H9 (cell line): ENCODE measurements around the gene DBF4. TPM values are rescaled to one million over a fixed set of nuclear protein-coding genes. Genes with fewer than 3 reads are reported as not detected.
"Not testable (repeated sequence)": the region's sequence is repeated elsewhere in the genome, so short reads cannot be mapped to it uniquely, and the experiment has no call there.

Experiments
- DNase-seq: peaks from one replicate; pipeline ENCODE4 v3.0.0-alpha.2; 2017
- H2AFZ ChIP-seq: one replicate; pipeline ENCODE4 v1.6.1; 2013; ENCODE audit warnings: mild to moderate bottlenecking, low read length, control low read depth, moderate library complexity
- H2AK5ac ChIP-seq: 2 replicates; pipeline ENCODE4 v1.6.1; 2013; ENCODE audit warnings: low read length, control low read depth, mixed read lengths; ENCODE audit not compliant: insufficient read length
- H2BK120ac ChIP-seq: one replicate; pipeline ENCODE4 v1.6.1; 2013; ENCODE audit warnings: low read depth, mild to moderate bottlenecking, low read length, control low read depth, inconsistent platforms; ENCODE audit not compliant: poor library complexity, severe bottlenecking
- H2BK12ac ChIP-seq: 2 replicates; pipeline ENCODE4 v1.6.1; 2013; ENCODE audit warnings: low read length, control low read depth, mixed read lengths, low read depth; ENCODE audit not compliant: insufficient read length
- H2BK15ac ChIP-seq: 2 replicates; pipeline ENCODE4 v1.6.1; 2013; ENCODE audit warnings: low read depth, low read length, control low read depth
- H2BK20ac ChIP-seq: one replicate; pipeline ENCODE4 v1.6.1; 2013; ENCODE audit warnings: low read depth, mild to moderate bottlenecking, low read length, control low read depth, inconsistent platforms; ENCODE audit not compliant: poor library complexity, severe bottlenecking
- H2BK5ac ChIP-seq: 2 replicates; pipeline ENCODE4 v1.6.1; 2013; ENCODE audit warnings: low read length, control low read depth, mixed read lengths; ENCODE audit not compliant: insufficient read length
- H3K14ac ChIP-seq: 2 replicates; pipeline ENCODE4 v1.6.1; 2013; ENCODE audit warnings: low read length, control low read depth; ENCODE audit not compliant: insufficient read depth
- H3K18ac ChIP-seq: 2 replicates; pipeline ENCODE4 v1.6.1; 2013; ENCODE audit warnings: low read depth, mild to moderate bottlenecking, mixed read lengths, low read length, control low read depth; ENCODE audit not compliant: insufficient read length
- H3K23ac ChIP-seq: 2 replicates; pipeline ENCODE4 v1.6.1; 2013; ENCODE audit warnings: low read length, control low read depth, mixed read lengths, low read depth; ENCODE audit not compliant: insufficient read length
- H3K23me2 ChIP-seq: 2 replicates; pipeline ENCODE4 v1.6.1; 2013; ENCODE audit warnings: low read depth, mild to moderate bottlenecking, mixed read lengths, low read length, control low read depth; ENCODE audit not compliant: insufficient read length, poor library complexity, severe bottlenecking
- H3K27ac ChIP-seq: 2 replicates; pipeline ENCODE4 v1.5.1; 2013; ENCODE audit warnings: low read length, control low read depth, mixed read lengths, low read depth; ENCODE audit not compliant: insufficient read length
- H3K27me3 ChIP-seq: 2 replicates; pipeline ENCODE4 v1.6.1; 2013; ENCODE audit warnings: low read length, control low read depth, inconsistent platforms; ENCODE audit not compliant: insufficient read depth
- H3K4ac ChIP-seq: 2 replicates; pipeline ENCODE4 v1.6.1; 2013; ENCODE audit warnings: low read depth, mild to moderate bottlenecking, control low read depth, inconsistent platforms, low read length, moderate library complexity
- H3K4me1 ChIP-seq: 2 replicates; pipeline ENCODE4 v1.6.1; 2013; ENCODE audit warnings: low read length, control low read depth, inconsistent platforms; ENCODE audit not compliant: insufficient read depth
- H3K4me2 ChIP-seq: 2 replicates; pipeline ENCODE4 v1.6.1; 2013; ENCODE audit warnings: low read length, control low read depth, mixed read lengths; ENCODE audit not compliant: insufficient read length, insufficient read depth
- H3K56ac ChIP-seq: 2 replicates; pipeline ENCODE4 v1.6.1; 2013; ENCODE audit warnings: low read depth, mild to moderate bottlenecking, mixed read lengths, low read length, control low read depth; ENCODE audit not compliant: insufficient read length
- H3K79me1 ChIP-seq: 2 replicates; pipeline ENCODE4 v1.6.1; 2013; ENCODE audit warnings: low read depth, mild to moderate bottlenecking, moderate library complexity, low read length, control low read depth, inconsistent platforms; ENCODE audit not compliant: insufficient read depth, poor library complexity, severe bottlenecking
- H3K79me2 ChIP-seq: 2 replicates; pipeline ENCODE4 v1.6.1; 2013; ENCODE audit warnings: low read length, control low read depth, inconsistent platforms; ENCODE audit not compliant: insufficient read depth
- H3K9ac ChIP-seq: 2 replicates; pipeline ENCODE4 v1.6.1; 2013; ENCODE audit warnings: low read length, control low read depth, mixed read lengths; ENCODE audit not compliant: insufficient read length; ENCODE audit errors: extremely low read depth
- H3K9me3 ChIP-seq: one replicate; pipeline ENCODE4 v1.6.1; 2013; ENCODE audit warnings: low read depth, low read length, inconsistent platforms; ENCODE audit not compliant: control insufficient read depth
- H3T11ph ChIP-seq: one replicate; pipeline ENCODE4 v1.6.1; 2013; ENCODE audit warnings: mild to moderate bottlenecking, low read length, control low read depth, inconsistent platforms
- H4K20me1 ChIP-seq: one replicate; pipeline ENCODE4 v1.6.1; 2013; ENCODE audit not compliant: control insufficient read depth, insufficient read length, insufficient read depth
- H4K5ac ChIP-seq: 2 replicates; pipeline ENCODE4 v1.6.1; 2013; ENCODE audit warnings: low read depth, mild to moderate bottlenecking, mixed read lengths, low read length, control low read depth; ENCODE audit not compliant: insufficient read length
- H4K8ac ChIP-seq: replicated peaks from 2 replicates; pipeline ENCODE4 v1.6.1; 2013; ENCODE audit warnings: low read length, control low read depth, mixed read lengths, low read depth; ENCODE audit not compliant: insufficient read length
- H4K91ac ChIP-seq: 2 replicates; pipeline ENCODE4 v1.6.1; 2013; ENCODE audit warnings: low read depth, mild to moderate bottlenecking, moderate library complexity, mixed read lengths, low read length, control low read depth; ENCODE audit not compliant: insufficient read length
- H3K27ac Mint-ChIP-seq, 3 experiments: 2 replicates in 2 of 3; 3 replicates in 1 of 3; pipeline ENCODE4 v1.8.0; 2020 to 2021; ENCODE audit warnings: mixed read lengths in 3 of 3, mild to moderate bottlenecking in 1 of 3, moderate library complexity in 1 of 3
- H3K27me3 Mint-ChIP-seq: 2 replicates; pipeline ENCODE4 v1.8.0; 2021; ENCODE audit warnings: low read depth, mild to moderate bottlenecking, moderate library complexity, mixed read lengths
- H3K36me3 Mint-ChIP-seq, 3 experiments: 2 replicates in 2 of 3; 3 replicates in 1 of 3; pipeline ENCODE4 v1.8.0; 2020 to 2021; ENCODE audit warnings: low read depth in 3 of 3, mixed read lengths in 3 of 3; ENCODE audit not compliant: insufficient read depth in 1 of 3
- H3K4me1 Mint-ChIP-seq, 2 experiments: 2 replicates each; pipeline ENCODE4 v1.8.0; 2020; ENCODE audit warnings: mixed read lengths in 2 of 2
- H3K4me3 Mint-ChIP-seq, 2 experiments: 2 replicates in 1 of 2; 3 replicates in 1 of 2; pipeline ENCODE4 v1.8.0; 2020 to 2021; ENCODE audit warnings: mild to moderate bottlenecking in 2 of 2, mixed read lengths in 2 of 2, moderate library complexity in 1 of 2
- H3K9me3 Mint-ChIP-seq, 2 experiments: 2 replicates in 1 of 2; 3 replicates in 1 of 2; pipeline ENCODE4 v1.8.0; 2020; ENCODE audit warnings: mild to moderate bottlenecking in 2 of 2, mixed read lengths in 2 of 2, moderate library complexity in 1 of 2
- CTCF ChIP-seq: fragments of 200-600 bp; sonication (generic); conservative IDR thresholded peaks from 3 replicates; pipeline ENCODE4 v1.8.0; 2021; ENCODE audit warnings: antibody characterized with exemption, mild to moderate bottlenecking
- WGBS: extraction: QIAGEN DNeasy Blood & Tissue Kit; methylation state at CpG from one replicate; pipeline ENCODE4 v1.1.7; 2013; ENCODE audit warnings: missing lambda C conversion rate, low lambda C conversion rate, mixed read lengths; ENCODE audit not compliant: insufficient read length; ENCODE audit errors: extremely low coverage; 5-methylcytosine and 5-hydroxymethylcytosine counted together
- long read RNA-seq: library from polyadenylated mRNA; unstranded; transcript quantifications from one replicate; pipeline ENCODE4 v2.0.0, GENCODE V29; 2020
- total RNA-seq: library from RNA; stranded (reverse); gene quantifications from 2 replicates; pipeline ENCODE4 v1.2.1, GENCODE V29; 2021

DBF4 gene
- total RNA-seq, result 75.9 TPM in 2 replicates
- long read RNA-seq, transcript DBF4-204 (12 exons, 2,342 nt), result minor isoform, 8 of 151 reads
- long read RNA-seq, transcript DBF4-201 (12 exons, 3,907 nt), result major isoform, 29 of 151 reads
- long read RNA-seq, partial matches to known transcripts, result 69 of 151 reads
- long read RNA-seq, other reads (novel, unspliced or antisense), result 42 of 151 reads

GRCh38 chr7:87876040-87876868, at the start of gene DBF4, which contains the start of gene SLC25A40:
Gene DBF4, plus strand, starts transcription at chr7:87876493. Its CDS starts 240 bp downstream, at chr7:87876733.
Gene SLC25A40, minus strand, starts transcription at chr7:87876360. Its CDS starts 17,633 bp downstream, at chr7:87858727.
- H3K27me3 Mint-ChIP-seq, result no peaks in the 10 kb centered on the region; the same call in 1 of the 2 replicates
- Histone ChIP-seq H2BK120ac (peak within 1 kb of the TSS; percentile 71), H3K14ac (peak within 1 kb of the TSS; percentile 86), H3K4ac (no peak within 1 kb of the TSS; the same call in 1 of the 2 replicates), H3K27me3 (no peaks in the 10 kb centered on the region), H2BK12ac (no peak within 1 kb of the TSS), H4K91ac (no peak within 1 kb of the TSS), H3T11ph (no peak within 1 kb of the TSS), H3K9me3 (no peaks in the 10 kb centered on the region), H2AFZ (no peak within 1 kb of the TSS), H2BK20ac (no peak within 1 kb of the TSS), H3K79me1 (no peaks in the 10 kb centered on the region), H3K4me1 (no peaks in the 10 kb centered on the region), H3K4me2 (peak within 1 kb of the TSS; percentile 95), H2BK5ac (no peak within 1 kb of the TSS), H3K79me2 (peaks cover 26% of the 10 kb centered on the region; the same call in 1 of the 2 replicates), H2AK5ac (no peak within 1 kb of the TSS), H4K5ac (no peak within 1 kb of the TSS), H3K9ac (peak within 1 kb of the TSS; percentile 90), H3K23me2 (peaks cover 8% of the 10 kb centered on the region), H2BK15ac (no peak within 1 kb of the TSS), H4K20me1 (no peaks in the 10 kb centered on the region), H3K56ac (no peak within 1 kb of the TSS), H3K18ac (peak within 1 kb of the TSS; percentile 81), H3K23ac (no peak within 1 kb of the TSS), H3K27ac (peak within 1 kb of the TSS; percentile 49), H4K8ac (no peak within 1 kb of the TSS)
- H3K4me3 Mint-ChIP-seq, result peak within 1 kb of the TSS; percentile 94 to 99
- peaks cover 24 to 47% (median 24%) of the 10 kb centered on the region in 3 experiments for H3K36me3 Mint-ChIP-seq
- TF ChIP-seq CTCF, result no peak
- H3K9me3 Mint-ChIP-seq, result peaks cover 6 to 10% of the 10 kb centered on the region in 2 experiments; a peak in 4 of 5 replicates
- H3K4me1 Mint-ChIP-seq, result peaks cover 22 to 25% of the 10 kb centered on the region in 2 experiments
- H3K27ac Mint-ChIP-seq, result peak within 1 kb of the TSS; percentile 99
- no CpG with 5 or more reads among the region's 84 CpGs for WGBS
- peak; percentile 93 for DNase-seq

GRCh38 chr7:87828383-87828782, 47.9 kb upstream of the DBF4 start:
- H3K4me3 Mint-ChIP-seq, H2BK20ac ChIP-seq, H3K23ac ChIP-seq, H3T11ph ChIP-seq, H3K9me3 ChIP-seq, DNase-seq, H3K4me1 ChIP-seq, H3K23me2 ChIP-seq, H4K20me1 ChIP-seq, H3K4me2 ChIP-seq, H3K9ac ChIP-seq, H2AFZ ChIP-seq, H3K27ac Mint-ChIP-seq, H3K79me1 ChIP-seq, H3K27ac ChIP-seq, H4K91ac ChIP-seq, H3K14ac ChIP-seq, H3K27me3 ChIP-seq, H2AK5ac ChIP-seq, H2BK5ac ChIP-seq, H3K27me3 Mint-ChIP-seq, H4K8ac ChIP-seq, H2BK120ac ChIP-seq, H3K4me1 Mint-ChIP-seq, H3K18ac ChIP-seq, H3K4ac ChIP-seq, H4K5ac ChIP-seq, H2BK15ac ChIP-seq, H2BK12ac ChIP-seq, H3K79me2 ChIP-seq, H3K56ac ChIP-seq: not testable (repeated sequence)
- Mint-ChIP-seq H3K36me3 (peaks cover 16 to 46% (median 25%) of the 10 kb centered on the region in 3 experiments), H3K9me3 (peaks cover 30 to 35% of the 10 kb centered on the region in 2 experiments)
- no CpG with 5 or more reads among the region's 1 CpG for WGBS
